NCI-H1092 treated with DMSO at 0.1 percent for 48 hours (cell line): ENCODE measurements around the gene TNIK.
"Not testable (repeated sequence)": the region's sequence is repeated elsewhere in the genome, so short reads cannot be mapped to it uniquely, and the experiment has no call there.

Experiments used
- DNase-seq: peaks from one replicate; lab custom pipeline; 2025; lab: John Stamatoyannopoulos, UW

Gene TNIK

GRCh38 chr3:171254315-171254714 is 205.9 kb downstream of the TNIK start:
- DNase-seq, result no peak

GRCh38 chr3:171251835-171252234 is 208.4 kb downstream of the TNIK start:
- DNase-seq, result no peak

DNA sequence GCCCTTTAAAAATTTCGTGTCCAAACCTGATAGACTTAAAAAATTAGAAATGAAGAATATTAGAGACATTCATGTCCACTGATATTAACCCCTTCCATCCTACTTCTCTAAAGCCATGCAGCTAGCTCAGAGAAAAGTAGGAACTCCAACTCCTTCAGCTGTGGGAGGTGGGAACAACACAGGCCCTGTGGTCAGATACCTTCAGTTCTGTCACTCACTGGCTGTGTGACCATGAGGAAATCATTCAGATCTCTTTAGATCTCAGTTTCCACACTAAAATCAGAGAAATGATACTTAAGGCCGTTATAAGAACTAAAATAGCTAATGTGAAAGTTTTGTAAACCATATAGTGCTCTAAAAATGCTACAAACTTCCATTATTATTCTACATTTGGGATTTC is 209.8 kb downstream of the TNIK start:
- DNase-seq, result no peak

GRCh38 chr3:171249245-171249644 is 211.0 kb downstream of the TNIK start:
- no peak for DNase-seq

DNA sequence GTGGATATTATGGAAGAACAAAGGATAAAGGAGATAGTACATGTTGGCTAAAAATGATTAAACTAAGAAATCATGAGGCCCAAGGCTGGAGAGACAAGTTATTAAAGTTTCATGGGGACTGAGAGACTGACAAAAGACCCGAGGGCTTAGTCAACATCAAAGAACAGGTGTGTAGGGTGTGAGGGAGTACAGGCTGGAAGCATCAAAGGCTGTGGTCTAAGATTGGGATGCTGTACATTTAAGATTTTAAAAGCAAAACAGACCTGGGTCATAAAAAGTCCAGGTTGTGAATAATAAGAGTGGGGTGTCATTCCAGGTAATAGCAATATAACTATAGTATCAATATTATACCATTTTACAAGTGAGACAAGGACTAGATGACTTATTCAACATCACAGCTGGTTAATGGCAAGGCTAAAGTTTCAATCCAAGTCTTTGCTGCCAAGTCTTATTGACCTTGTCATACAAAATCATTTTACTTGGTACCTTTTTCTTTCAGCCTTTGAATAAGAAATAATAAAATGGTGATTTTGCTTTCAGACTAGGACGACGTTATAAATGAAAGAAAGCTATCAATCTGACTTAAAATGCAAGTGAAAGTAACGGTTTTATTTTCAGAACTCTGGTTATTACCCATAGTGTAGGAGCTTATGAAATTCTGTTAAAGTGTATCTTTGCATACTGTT is 211.6 kb downstream of the TNIK start:
- no peak for DNase-seq

GRCh38 chr3:171245796-171246765 is 214.1 kb downstream of the TNIK start:
- no peak for DNase-seq

DNA sequence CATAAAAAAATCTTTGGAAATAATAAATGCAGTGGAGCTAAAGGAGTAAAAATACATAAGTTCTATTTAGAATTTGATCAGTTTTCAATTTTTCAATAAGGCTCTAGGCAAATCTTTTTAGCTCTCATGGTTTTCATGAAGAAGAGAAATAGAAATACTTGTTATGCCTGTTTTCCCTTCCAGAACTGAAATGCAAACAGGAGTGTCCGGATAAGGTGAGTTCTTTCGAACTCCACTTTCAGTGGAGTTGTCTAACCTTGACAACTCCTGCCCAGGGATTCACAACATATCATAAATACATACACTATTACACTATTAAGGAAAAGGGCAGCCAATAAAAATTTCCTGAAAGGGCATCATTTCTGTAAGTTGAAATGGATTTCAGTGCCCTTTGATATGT is 217.3 kb downstream of the TNIK start:
- DNase-seq, result no peak

DNA sequence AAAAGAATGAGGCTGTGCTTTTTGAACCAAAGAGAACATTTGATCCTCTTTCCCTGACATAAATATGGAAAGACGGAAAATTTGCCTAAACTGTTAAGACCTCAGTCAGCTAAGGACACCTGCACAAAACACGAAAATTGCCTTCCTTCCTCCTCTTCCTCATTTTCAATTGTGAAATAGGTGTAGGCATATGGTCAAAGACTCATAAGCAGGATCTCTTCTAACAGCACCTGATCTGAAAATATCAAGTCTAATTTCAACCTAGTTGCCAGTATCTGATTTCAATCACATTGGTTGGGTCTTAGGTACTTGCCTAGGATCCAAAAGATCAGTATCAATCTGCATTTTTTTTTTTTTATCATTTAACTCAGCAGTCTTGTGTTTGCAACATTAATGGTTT is 218.0 kb downstream of the TNIK start:
- DNase-seq, result no peak

GRCh38 chr3:171241655-171242054 is 218.6 kb downstream of the TNIK start:
- DNase-seq, result not testable (repeated sequence)

DNA sequence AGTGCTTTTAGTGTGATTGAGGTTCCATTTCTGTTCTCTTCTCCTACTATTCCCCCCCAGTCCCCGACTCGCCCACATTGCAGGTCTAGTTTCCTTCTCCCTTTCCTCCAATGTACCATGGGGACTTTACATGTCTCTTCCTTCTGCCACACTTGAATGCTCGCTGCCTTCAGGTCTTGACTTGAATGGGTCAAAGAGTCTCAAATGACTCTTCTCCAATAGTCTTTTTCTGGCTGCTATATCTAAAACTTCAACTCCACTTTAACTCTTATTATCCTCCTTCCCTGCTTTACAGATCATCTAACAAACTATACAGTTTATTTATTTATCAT is 219.7 kb downstream of the TNIK start:
- DNase-seq, result no peak

DNA sequence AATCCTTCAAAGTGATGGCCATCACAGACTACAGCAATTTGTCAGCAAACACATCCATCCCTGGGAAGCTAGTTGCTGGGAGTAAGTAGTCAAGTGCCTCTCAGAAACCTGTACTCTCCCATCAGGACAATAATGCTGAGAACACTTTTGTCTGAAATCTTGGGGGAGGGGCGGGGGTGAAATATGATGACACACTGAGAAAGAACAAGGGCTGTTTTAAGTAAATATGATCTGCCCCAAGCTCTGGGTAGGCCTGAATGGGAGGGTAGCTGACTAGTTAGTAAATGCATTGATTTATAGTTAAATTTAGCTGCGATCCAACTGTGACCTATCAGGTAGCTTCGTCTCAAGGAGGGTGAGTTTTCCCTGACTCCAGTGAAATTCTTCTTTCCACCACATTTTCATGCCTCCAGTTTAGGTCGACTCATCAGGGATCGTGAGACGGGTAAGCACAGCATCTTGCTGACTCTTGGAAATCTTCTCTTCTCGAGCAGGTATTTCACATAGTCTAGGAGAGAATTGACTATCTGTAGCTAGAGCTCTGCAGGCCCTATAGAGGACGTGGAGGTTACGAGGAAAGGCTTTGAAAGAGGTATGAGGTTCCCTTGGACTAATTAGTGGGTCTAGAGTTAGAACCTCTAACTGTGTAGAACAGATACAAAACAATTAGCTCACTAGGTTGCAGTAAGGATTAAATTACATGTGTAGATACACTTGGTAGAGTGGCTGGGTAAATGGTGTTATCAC is 220.3 kb downstream of the TNIK start:
- DNase-seq, result no peak

GRCh38 chr3:171237009-171237385 is 223.2 kb downstream of the TNIK start:
- DNase-seq, result no peak

DNA sequence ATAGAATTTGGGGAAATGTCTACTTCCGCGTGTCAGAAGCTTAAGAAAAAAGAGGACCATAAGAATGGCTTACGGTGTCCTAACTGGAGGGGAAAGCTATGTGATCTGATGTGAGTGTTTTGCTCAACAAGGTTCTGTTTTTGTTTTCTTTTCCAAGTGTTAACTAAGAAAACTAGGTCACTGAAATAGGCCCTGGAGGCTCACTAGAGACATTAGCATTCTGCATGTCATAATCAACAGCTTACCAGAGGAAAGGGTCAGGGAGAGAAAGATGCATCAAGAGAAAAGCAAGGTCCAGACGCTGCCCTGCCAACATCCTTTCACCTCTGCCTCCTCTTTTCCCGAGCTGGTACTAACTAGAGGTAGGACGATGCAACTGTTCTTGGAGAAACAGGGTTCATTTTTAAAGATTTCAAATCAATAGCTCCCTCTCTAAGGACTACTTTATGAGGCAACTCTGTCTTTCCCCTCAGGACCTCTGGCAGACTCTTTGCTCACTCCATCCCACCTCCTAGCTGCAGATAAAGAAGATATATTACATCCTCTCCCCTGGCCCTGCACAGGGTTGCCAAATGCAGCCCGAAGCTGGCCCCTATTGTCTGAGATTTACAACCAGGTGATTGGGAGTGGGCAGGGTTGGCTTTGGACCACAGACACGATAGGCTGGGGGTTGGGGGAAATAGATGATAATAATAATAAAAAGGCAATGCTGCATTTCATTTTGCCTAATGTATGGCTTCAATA is 223.8 kb downstream of the TNIK start:
- no peak for DNase-seq

DNA sequence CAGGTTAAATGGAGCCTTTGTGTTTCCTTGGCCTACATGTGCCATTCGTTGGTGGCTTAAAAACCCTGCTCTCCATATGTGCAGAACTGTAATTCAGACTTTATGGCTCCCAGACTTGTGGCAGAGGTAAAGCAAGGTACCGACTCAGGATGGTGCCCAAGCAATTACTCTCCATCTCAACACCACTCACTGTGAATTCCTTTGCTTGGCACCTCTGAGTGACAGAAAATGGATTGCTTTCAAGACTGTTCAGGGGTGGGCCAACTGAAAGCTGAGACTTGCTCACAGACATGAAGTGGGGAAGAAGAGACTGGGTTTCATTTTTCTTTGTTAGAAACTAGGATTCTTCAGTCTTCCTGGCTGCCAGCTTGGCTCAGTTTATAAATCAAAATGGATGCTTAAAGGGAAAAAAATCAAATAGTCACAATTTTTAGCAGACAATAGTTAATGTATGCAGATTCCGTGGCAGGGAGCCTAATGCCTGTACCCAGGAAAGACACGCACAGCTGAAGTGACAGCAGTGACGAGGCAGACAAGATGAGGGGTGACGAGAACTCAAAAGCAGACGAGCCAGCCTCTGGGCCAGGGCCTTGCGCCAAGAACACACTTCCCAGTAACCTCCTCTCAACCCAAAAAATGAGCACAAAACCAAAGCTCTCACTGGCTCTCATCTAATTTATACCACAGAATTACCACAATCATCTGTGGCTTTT is 225.8 kb downstream of the TNIK start:
- DNase-seq, result no peak

DNA sequence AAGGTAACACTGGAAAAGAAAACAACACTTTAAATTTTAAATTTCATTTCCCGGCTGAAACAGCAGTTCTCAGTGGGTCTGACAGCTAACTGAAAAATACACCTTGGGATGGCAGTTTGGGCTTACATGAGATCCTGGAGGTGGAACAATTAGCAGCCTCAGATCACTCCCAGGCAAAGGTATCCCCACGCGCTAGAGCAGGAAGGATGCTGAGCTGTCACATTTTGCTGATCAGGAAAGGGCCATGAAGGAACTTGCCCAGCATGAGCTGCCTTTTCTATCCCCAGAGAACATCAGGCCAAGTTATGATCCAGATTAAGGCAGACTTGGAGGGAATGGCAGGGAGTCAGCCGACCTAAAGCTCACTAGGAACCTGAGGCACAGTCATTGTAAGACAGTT is 228.8 kb downstream of the TNIK start:
- DNase-seq, result no peak

GRCh38 chr3:171230865-171231264 is 229.3 kb downstream of the TNIK start:
- no peak for DNase-seq

- DNase-seq, result no peak
Measured at GRCh38 chr3:171229173-171229572, 231.0 kb downstream of the TNIK start.

DNA sequence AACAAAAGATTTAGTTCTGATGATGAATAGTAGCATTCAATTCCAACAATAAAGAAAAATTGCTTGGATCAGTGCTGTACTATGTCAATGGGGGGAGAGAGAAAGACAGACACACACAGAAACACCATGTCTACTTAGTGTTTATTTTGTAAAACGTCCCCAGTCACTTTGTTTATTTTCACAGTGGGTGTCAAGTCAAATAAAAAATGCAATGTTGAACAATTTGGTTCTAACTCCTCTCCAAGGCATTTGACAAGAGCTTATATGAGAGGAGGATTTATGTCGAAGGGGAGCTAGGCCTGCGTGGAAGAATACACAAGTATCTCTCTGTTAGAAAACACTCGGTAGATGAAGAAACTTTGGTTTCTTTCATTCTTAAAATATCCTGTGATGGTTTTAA is 232.0 kb downstream of the TNIK start:
- no peak for DNase-seq

GRCh38 chr3:171227828-171228227 is 232.4 kb downstream of the TNIK start:
- no peak for DNase-seq

GRCh38 chr3:171227359-171227758 is 232.8 kb downstream of the TNIK start:
- no peak for DNase-seq

- DNase-seq, result no peak
Measured at GRCh38 chr3:171226794-171227193, 233.4 kb downstream of the TNIK start.
